CD4-positive, alpha-beta T cell treated with Interleukin-1 beta for 1 hour (primary cell): ENCODE results near the gene PALD1.
A peak's percentile ranks its signal among the peaks of the same experiment; 100 is the strongest.

Experiments
- DNase-seq, 2 donors: peaks; one replicate each; pipeline ENCODE4 v3.0.0-alpha.2; 2020 to 2022

Gene PALD1

DNA sequence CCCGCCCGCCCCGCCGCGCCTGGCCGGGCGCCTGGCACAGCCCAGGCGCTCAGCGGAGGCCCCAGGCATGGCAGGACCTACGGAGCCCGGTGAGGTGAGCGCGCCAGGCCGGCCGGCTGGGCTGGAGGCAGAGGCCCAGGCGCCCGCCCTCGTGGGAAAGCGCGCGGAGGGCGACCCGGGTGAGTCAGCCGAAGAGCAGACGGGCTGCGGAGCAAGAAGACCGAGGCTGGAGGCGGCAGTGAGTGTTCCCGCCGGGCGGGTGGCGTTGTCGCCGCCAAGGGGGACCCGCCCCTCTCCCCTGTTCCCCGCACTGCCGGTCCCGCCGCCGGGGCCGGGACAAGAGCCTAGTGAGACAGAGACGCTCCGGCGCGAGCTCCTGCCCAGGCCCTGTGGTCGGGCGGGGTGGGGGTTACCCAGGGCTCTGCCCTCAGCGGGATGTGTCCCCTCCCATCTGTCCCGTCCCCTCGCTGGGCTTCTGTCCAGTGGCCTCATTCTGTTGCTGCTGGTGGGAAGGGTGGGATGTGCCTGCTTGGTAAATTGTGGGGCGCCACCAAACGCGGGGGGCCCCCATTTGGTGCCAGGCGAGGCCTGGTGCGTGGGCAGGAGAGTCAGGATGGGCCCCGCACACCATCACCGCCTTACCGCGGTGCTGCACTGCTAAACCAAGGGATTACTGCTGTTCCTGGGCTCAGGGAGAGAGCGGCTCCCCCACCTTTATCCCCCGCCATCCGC is 20.1 kb upstream of the PALD1 start:
- DNase-seq: no peak

GRCh38 chr10:70459061-70459773 is 19.4 kb upstream of the PALD1 start:
- DNase-seq: no peak

- DNase-seq: no peak
These were observed 18.6 kb upstream of the PALD1 start for GRCh38 chr10:70459774-70460490.

- DNase-seq: peak; percentile 47 to 50
These were observed 16.9 kb upstream of the PALD1 start for GRCh38 chr10:70461397-70462348.

- no peak for DNase-seq
These were observed 16.1 kb upstream of the PALD1 start for GRCh38 chr10:70462349-70462984.

DNA sequence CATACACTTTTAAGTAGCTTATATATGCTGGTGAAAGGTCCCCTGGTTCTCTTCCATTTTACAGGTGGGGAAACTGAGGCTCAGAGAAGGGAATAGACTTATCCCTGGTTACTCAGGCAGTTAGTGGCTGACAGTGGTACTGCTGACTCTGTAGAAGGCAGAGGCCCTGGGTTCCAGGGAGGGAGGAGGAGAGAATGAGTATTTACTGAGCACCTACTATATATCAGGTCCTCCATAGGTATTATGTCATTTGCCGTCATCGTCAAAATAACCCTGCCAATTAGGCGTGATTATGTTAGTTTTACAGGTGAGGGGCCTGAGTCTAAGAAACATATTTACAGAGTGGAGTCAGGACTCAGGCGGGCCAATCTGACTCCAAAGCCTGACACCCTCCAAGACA is 13.3 kb upstream of the PALD1 start:
- DNase-seq: no peak

GRCh38 chr10:70465832-70466231 is 12.7 kb upstream of the PALD1 start:
- no peak for DNase-seq

GRCh38 chr10:70466951-70467350 is 11.6 kb upstream of the PALD1 start:
- no peak for DNase-seq

DNA sequence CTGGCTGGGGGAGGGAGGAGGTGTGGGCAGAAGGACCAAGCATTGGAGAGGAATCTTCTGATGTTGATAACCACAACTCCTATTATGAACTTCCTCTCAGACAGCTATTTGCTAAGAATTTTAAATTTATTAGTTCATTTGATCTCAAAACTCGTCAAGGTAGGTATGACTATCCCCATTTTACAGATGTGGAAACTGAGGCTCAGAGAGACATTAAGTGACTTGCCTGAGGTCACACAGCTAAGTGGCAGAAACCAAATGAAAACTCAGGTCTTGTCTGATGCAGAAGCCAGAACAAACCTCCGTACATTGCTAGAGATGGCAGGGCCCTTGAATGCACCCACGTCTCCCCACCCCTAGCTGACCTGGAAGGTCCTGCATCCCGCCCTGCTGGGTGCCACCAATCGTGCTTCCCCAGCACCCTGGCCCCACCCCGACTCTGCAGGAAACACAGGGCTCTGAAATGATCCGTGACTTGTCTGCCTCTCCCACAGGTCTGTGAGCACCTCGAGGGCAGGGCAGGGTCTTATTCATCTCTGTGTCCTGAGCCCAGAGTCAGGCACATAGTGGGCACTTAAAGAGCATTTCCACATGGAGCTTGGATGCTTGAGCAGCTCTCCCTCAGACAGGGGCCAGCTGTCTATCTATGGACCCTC is 5.6 kb upstream of the PALD1 start:
- DNase-seq: no peak

DNA sequence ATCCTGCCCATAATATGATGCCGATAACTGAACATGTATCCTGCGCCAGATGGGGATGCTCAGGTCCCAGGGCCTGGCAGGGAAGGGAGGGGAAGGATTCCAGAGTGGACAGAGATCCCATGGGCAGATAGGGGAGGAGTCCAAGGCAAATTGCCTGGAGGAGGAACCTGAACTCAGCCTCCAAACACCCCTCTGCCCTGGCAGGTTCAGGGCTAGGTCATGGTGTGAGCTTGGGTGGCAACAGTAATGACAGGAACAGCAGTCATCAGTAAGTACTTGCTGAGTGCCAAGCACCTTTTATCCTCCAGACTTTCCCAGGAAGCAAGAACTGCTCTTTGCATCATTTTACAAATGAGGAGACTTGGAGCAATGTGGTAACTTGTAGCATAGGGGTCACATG is 3.8 kb upstream of the PALD1 start:
- no peak for DNase-seq

DNA sequence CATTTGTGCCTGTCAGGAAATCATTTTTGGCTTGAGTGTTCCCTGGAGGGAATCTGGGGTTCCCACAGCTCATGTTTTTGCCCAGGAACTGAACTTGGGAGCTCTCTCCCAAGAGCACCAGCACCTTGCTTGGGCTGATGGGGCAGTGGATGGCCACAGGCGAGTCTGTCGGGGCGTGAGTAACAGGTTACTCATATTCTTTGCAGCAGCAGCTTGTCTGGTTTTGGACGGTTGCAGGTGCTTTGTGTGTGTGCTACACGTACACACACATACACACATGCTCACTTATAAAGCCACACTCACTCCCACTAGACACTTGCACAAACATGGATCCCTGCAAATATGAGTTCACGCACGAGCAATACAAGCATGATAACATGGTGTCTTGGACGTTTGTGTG is 2.9 kb upstream of the PALD1 start:
- DNase-seq: no peak

GRCh38 chr10:70476249-70477035 is 2.1 kb upstream of the PALD1 start:
- DNase-seq: no peak

GRCh38 chr10:70477661-70478162 is 855 bp upstream of the PALD1 start:
- DNase-seq: peak; percentile 78 to 83

DNA sequence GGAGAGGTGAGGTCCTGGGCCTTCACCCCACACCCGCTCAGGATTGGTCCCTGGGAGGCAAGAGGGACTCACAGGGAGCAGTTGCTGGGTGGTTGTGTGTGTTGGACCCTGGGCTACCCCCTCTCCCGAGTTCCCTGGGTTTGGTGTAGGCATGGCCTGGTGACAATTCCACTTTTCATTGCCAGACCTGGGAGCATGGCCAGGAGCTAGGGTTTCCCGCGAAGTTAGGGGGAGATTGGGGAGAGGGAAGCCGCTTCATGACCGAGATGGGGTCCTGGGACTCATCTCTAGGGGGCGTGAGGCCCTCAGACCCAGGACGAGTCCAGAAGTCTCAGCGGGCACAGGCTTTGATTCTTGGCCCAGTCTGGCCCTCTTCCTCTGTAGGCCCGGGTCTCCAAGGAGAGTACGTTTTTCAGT is 606 bp downstream of the PALD1 start:
- DNase-seq: no peak

DNA sequence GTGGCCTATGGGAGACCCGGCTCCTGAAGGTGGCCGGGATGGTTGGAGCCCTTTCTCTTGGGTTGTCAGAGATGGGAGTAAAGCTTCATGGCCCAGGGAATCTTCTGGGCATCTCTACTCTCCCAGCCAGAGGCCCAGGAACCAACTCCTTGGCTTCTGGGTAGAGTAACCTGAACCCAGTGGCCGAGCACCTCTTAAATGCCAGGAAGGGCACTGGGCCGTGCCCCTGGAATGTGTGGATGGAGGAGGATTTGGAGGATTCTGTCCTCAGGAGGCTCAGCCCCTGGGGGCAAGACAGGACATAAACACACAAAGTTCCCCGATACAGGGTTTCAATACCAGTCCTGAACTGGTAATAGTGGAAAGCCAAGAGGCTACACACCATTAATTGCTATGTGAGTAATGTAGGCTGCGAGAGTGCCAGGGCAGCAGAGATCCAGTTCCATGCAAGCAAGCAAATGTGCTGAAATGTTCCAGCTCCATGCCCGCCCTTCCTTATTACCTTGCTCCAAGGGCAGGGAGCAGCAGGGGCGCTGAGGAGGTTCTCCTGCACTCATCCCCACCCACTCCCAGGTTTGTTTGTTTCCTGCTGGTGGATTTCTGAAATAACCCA is 1.2 kb downstream of the PALD1 start:
- no peak for DNase-seq

GRCh38 chr10:70480239-70480861 is 1.8 kb downstream of the PALD1 start:
- peak in 1 of 2 donors; percentile 68 for DNase-seq

DNA sequence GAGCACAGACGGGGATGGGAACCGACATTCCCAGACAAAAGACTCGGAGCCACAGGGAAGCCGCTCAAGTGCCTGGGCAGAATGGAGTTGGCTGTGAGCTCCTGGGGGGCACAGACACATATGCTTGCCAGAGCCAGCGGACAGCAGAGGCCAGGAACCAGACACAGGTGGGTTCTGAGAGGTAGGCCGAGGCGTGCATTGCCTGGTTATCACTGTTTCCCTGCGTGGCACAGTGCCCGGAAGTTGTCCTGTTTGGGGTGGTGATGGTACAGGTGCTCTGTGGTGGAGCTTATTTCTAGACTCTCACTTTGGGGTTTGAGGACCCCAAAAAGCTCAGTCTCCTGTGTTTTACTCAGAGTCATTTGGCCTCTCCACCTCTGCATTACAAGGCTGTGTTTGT is 2.5 kb downstream of the PALD1 start:
- DNase-seq: no peak

DNA sequence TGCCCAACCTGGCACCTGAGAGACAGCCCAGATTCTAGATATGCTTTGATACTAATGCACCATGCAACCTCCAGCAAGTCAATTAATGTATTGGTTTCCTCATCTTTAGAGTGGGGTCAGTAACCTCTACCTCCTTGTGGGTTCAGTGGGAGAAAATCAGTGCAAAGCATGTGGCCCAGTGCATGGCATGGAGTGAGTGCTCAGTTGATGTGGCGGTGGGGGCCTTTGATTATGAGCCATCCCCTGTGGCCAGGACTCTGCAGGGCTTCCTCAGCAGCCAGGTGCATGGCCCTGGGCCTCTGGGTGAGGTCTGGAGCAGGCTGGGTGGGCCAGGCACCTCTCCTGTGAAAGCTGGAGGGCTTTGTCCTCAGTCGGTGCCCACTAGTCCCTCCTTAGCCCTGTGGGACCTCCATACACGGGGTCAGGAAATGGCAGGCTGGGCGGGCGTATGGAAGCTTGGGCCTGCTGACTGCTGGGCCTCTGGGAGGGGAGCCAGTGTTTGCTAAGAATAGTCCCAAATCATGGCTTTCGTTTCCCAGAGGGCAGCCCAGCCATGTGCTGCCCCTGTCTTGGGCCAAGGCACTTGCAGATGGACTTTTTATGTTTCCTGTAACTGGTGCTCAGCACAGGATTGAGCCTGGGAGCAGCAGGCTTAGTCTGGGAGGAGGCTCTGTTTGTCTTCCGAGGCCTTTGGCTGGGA is 3.4 kb downstream of the PALD1 start:
- DNase-seq: no peak
